GM21786 (cell line): ENCODE results near the gene PTGES3L.

Experiments
- ATAC-seq: cut with Tn5 transposase; IDR thresholded peaks from one replicate; pipeline ENCODE4 v1.9.1; 2021; ENCODE audit not compliant: unreplicated experiment

Gene PTGES3L

GRCh38 chr17:42979511-42980273 is at the start of gene PTGES3L:
Gene PTGES3L (minus strand): TSS chr17:42980080. CDS start chr17:42980053, 27 bp downstream.
- ATAC-seq: no peak

- no peak for ATAC-seq
Measured at GRCh38 chr17:43028221-43028861, 48.5 kb upstream of the PTGES3L start.

DNA sequence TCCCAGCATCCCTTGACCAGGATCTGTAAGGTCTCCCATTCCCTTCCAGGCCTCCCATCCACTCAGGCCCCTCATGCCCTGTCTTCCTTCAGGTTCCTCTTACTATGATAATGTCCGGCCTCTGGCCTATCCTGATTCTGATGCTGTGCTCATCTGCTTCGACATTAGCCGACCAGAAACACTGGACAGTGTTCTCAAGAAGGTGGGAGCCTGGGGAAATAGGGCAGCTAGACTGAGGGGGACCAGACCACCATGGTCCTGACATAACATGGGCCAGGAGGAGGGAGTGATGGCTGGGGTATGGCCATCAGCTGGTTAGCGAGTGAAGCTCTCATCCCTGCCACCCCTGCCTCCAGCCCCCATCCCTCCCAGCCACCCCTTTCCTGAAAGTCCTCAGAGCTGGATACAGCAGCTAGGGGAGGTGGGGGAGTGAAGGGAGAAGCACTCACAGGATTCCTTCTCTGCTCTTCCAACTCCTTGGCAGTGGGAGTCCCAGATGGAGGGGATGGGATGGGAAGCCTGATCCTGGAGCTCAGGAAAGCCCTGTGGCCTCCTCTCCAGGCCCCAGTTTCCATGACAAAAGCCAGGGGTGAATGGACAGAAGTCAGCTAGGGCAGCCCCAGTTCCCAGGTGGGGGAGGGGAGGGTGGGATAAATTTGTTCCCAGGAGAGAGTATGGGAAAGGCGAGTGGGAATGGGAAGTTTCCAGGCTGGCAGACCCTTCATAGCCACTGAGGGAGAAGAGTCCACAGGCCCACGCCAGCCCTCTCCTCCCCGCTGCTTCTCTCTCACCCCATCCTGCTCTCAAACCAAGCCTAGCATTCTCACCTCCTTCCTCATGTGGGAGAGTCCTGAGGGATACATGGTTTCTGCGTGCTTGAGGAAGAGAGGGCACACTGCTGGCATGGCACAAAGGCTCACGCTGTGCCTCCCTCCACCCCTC is 47.5 kb upstream of the PTGES3L start:
- no peak for ATAC-seq

GRCh38 chr17:43026595-43026994 is 46.7 kb upstream of the PTGES3L start:
- ATAC-seq: no peak

DNA sequence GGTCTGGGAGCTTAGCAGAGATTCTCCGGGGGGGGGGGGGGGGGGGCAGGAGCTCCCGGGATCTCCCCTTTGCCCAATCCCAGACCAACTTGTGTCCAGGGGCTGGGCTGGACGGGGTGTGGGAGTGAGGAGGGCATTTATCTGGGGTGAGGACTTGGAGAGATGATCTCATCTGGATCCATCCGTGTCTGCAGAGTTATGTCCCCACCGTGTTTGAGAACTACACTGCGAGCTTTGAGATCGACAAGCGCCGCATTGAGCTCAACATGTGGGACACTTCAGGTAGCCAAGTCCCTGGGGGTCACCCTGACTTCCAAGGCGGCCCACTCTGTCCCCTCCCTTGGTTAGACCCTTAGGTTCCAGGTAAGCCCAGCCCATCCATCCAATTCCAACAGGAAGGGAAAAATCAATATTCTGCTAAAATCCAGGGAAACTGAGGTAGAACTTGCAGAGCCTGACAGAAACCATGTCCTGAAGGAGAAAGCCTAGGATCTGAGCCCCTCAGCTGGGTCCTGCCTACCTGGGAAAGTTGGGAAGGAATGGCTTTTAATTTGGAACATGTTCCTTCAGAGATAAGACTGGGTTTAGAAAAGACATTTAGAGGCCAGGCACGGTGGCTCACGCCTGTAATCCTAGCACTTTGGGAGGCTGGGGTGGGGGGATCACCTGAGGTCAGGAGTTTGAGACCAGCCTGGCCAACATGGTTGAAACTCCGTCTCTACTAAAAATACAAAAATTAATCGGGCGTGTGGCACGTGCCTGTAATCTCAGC is 46.1 kb upstream of the PTGES3L start:
- no peak for ATAC-seq

DNA sequence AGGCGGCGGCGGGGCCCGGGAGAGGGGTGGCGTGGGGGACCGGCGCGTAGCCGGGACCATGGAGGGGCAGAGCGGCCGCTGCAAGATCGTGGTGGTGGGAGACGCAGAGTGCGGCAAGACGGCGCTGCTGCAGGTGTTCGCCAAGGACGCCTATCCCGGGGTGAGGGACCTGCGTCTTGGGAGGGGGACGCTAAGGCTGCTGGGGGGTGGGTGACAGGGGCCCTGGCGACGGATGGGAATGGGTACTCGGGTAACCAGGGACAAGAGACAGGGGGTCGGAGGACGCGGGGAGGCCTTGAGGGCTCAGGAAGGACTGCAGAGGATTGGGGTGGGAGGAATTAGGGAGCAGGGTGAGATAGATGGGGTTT is 45.4 kb upstream of the PTGES3L start:
- no peak for ATAC-seq

- peak; percentile 43 for ATAC-seq
Measured at GRCh38 chr17:43024407-43025289, 44.8 kb upstream of the PTGES3L start, which contains the start of gene RND2. Gene RND2 (plus strand): TSS chr17:43025231. CDS start chr17:43025348, 117 bp downstream.

DNA sequence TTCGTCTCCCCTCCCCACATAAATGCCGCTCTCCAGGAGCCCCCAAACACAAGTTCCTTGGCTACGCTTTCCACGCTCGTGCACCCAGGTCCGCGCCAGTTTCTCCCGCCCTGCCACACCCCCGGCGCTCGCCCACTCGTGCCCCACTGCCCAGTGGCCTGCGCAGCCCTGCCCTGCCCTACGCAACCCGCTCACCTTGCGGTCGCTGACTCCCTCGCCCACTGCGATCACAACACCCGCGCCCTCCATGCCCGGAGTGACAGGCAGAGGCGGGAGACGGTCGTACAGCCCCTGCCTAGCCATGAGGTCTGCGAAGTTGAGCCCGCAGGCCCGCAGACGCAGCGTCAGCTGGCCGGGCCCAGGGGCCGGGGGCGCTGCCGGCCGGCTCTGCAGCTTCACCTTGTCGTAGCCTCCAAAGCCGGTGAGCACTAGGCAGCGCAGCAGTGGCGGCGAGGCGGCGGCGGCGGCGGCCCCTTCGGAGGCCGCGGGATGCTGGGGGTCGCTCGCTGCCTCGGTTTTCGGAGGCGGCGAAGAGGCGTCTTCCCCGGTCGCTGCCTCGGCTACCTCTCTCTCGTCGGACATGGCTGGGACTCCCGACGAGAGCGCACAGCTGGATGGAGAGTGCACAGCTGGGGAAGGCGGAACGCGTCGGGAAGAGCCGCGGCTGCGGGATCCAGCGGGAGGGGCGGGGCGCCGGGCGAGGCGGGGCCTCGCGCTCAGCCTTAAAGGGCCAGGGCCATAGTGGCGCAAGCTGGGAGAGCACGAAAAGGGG is 42.0 kb upstream of the PTGES3L start, which contains the start of gene VAT1:
Gene VAT1 (minus strand): TSS at position 645 of the 772 bp plus-strand sequence. CDS start 63 bp downstream, at position 582.
- ATAC-seq: no peak

- ATAC-seq: no peak
Measured at GRCh38 chr17:43020789-43021740, 41.2 kb upstream of the PTGES3L start.

GRCh38 chr17:43020030-43020621 is 40.2 kb upstream of the PTGES3L start:
- ATAC-seq: no peak

DNA sequence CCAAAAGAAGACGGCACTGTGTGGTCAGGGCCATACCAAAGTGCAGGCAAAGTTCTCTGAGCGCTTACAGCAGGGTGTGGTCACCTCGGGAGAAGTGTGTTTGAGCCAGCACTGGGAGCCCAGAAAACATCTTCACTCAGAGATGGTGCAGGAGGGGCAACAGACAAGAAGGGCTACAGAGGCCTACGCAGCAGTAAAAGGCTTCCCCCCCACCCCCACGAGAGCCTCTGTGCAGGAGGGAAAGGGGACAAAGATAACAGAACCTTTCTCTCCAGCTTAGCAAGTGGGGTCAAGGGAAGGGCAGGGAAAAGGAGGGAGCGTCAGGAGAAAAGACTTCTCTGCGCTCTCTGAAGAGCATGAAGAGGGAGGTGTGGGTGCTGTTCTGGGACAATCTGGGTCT is 39.5 kb upstream of the PTGES3L start:
- ATAC-seq: no peak

DNA sequence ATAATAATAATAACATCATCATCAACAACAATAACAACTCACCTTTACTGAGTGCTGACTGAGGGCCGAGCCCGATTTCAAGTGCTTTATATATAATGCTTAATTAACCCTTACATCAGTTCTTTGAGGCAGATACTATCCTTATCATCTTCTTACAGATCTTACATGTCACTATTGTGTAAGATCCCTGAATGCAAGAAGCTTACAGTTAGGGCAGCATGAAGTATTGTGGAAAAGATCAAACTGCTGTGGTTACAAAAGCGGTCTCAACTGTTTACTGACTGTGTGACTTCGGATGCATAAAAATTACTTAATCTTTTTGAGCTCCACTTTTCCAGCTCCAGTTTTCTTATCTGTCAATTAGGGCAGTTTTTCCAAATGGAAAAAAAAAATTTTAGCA is 39.1 kb upstream of the PTGES3L start:
- no peak for ATAC-seq

DNA sequence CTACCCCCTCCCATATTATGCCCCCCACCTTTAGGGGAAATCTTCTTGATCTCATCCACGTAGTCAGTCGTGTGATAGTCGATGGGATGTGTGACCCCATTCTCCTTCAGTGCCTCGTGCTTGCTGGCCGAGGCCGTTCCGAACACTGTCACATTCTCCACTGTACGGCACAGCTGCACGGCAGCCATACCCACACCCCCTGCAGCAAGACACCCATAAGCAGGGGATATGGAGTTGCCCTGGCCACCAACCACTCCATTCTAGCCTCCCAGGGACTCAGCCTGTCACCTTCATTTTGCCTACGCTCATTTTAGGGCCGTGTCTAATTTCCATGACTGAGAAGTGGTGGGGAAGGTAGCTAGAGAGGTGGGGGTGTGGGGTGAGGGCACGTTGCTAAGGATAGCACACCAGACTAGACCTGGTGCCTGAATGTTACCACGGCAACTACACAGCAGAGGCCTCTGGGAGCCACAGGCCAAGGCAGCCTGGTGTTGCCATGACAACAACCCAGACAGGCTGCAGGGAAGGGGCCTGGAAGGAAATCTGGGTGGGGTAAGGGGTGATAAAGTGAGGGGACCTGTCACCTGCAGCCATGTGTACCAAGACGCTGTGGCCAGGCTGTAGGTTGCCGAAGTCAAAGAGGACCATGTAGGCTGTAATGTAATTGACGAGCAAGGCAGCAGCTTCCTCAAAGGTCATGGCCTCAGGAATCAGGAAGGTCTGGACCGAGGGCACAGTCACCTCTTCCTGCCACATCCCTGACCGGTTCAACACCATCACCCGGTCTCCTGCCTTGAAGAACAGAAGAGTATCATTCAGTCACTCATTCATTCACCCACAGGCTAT is 38.4 kb upstream of the PTGES3L start:
- ATAC-seq: no peak

DNA sequence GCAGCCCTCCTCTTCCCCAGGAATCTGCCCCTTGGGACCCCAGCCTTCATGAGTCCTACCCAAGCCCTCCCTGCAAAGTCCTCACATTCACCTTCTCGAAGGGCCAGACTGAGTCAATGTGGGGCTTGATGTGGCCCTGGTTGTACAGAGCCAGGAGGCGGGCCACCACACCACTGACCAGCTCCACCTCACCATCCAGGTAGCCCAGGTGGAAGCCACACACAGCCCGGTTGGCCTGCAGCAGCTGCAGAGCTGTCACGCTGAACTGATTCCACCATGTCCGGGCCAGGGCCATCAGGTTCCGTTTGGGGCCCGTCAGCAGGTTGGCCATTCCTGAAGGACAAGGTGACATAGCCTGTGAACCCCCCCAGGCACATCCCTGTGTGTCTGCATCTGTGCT is 36.3 kb upstream of the PTGES3L start:
- ATAC-seq: no peak

GRCh38 chr17:43015579-43015978 is 35.7 kb upstream of the PTGES3L start:
- ATAC-seq: no peak
